ENCODE measurements around the gene HCAR3.

DNA sequence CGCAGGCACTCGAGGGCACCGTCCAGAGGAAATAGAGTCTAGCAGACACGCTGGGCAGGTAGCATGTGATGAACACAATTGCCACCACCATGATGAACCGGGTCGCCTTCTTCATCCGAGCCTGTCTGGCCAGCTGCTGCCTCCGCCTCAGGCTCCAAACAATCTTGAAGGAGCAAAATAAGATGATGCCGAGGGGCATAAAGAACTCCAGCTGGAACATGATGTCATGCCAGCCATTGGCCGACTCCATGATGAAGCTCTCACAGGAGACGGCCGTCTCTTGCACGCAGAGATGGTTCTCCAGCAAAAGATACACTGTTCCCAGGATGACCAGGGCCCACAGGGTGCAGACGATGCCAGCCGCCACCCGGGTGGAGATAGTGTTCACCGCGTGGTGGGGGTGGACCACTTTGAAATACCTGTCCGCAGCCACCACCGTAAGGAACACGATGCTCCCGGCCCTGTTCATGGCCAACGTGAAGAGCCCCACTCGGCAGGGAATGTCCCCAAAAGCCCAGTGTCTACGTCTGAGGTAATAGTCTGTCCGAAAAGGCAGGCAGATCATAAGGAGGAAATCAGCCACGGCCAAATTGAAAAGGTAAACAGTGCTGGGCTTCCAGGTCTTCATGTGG is 13.1 kb upstream of the HCAR3 start:
- TF ChIP-seq, protein P1, sequence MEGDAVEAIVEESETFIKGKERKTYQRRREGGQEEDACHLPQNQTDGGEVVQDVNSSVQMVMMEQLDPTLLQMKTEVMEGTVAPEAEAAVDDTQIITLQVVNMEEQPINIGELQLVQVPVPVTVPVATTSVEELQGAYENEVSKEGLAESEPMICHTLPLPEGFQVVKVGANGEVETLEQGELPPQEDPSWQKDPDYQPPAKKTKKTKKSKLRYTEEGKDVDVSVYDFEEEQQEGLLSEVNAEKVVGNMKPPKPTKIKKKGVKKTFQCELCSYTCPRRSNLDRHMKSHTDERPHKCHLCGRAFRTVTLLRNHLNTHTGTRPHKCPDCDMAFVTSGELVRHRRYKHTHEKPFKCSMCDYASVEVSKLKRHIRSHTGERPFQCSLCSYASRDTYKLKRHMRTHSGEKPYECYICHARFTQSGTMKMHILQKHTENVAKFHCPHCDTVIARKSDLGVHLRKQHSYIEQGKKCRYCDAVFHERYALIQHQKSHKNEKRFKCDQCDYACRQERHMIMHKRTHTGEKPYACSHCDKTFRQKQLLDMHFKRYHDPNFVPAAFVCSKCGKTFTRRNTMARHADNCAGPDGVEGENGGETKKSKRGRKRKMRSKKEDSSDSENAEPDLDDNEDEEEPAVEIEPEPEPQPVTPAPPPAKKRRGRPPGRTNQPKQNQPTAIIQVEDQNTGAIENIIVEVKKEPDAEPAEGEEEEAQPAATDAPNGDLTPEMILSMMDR (IDR thresholded peaks at IDR 0.05) = no peak
- TF ChIP-seq ZFX (IDR thresholded peaks at IDR 0.05; ENCODE audit: borderline replicate concordance) = no peak
